Measurements from ENCODE around the gene SPSB3. TPM values are rescaled to one million over a fixed set of nuclear protein-coding genes. Genes with fewer than 3 reads are reported as not detected.

SPSB3 gene
- total RNA-seq, 1 experiment from 2014 or later, result 22.2 TPM

DNA sequence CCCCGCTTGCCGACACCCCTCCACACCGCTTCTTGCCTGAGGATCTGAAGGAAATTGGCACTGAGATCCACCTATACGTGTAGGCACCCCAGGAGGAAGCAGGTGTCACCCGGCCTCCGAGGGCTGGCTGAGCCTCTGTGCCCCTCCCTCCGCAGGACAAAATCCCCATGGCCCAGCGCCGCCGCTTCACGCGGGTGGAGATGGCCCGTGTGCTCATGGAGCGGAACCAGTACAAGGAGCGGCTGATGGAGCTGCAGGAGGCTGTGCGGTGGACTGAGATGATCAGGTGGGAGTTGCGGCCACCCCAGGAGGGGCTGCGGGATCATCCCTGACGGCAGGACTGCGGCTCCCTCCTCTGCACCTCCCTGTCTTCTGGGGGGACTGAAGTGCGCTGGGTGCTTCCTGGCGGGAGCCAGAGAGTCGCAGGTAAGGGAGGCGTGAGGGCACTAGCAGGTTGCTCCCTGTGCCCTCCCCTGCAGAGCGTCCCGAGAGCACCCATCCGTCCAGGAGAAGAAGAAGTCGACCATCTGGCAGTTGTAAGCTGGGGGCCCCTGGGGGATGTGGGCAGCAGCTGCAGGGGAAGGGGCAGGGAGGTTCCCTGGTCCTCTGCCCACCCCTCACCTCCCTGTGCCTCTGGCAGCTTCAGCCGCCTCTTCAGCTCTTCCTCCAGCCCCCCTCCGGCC is 20.0 kb downstream of the SPSB3 start:
- POLR2A ChIA-PET, result no interaction called here
- TF ChIP-seq CTCF (IDR thresholded peaks at IDR 0.05; ENCODE audit: unreplicated experiment), result no peak
- H3K27me3 Mint-ChIP-seq (ENCODE audit: insufficient read depth, unreplicated experiment), result no peaks in the 10 kb centered on the region
- H3K9me3 Mint-ChIP-seq (ENCODE audit: unreplicated experiment), result no peaks in the 10 kb centered on the region
- H3K27ac Mint-ChIP-seq (ENCODE audit: low read depth, unreplicated experiment), result no peak overlapping the region
- H3K4me1 Mint-ChIP-seq (ENCODE audit: insufficient read depth, unreplicated experiment), result no peaks in the 10 kb centered on the region
- H3K36me3 Mint-ChIP-seq (ENCODE audit: insufficient read depth, unreplicated experiment), result peaks cover 46% of the 10 kb centered on the region
- intact Hi-C loops (cut with micrococcal nuclease), result no loop called here
- CTCF ChIA-PET, result interaction anchor here (1.0 kb wide), 1 partner anchor 12 kb away, joined by 3 read pairs; no protein-coding TSS in a partner anchor
- no TSS peak for BruUV-seq (replicated peaks)
- DNase-seq (ENCODE audit: unreplicated experiment), result no peak
- H3K4me3 Mint-ChIP-seq (ENCODE audit: unreplicated experiment), result no peak overlapping the region

GRCh38 chr16:1761751-1762150 is 20.6 kb downstream of the SPSB3 start:
- intact Hi-C loops (cut with micrococcal nuclease), result no loop called here
- Mint-ChIP-seq H3K27me3 (ENCODE audit: insufficient read depth, unreplicated experiment) (no peaks in the 10 kb centered on the region), H3K36me3 (ENCODE audit: insufficient read depth, unreplicated experiment) (peaks cover 40% of the 10 kb centered on the region), H3K4me3 (ENCODE audit: unreplicated experiment) (no peak overlapping the region), H3K9me3 (ENCODE audit: unreplicated experiment) (no peaks in the 10 kb centered on the region), H3K27ac (ENCODE audit: low read depth, unreplicated experiment) (no peak overlapping the region), H3K4me1 (ENCODE audit: insufficient read depth, unreplicated experiment) (no peaks in the 10 kb centered on the region)
- CTCF ChIA-PET, result no interaction called here
- TF ChIP-seq CTCF (IDR thresholded peaks at IDR 0.05; ENCODE audit: unreplicated experiment), result no peak
- POLR2A ChIA-PET, result no interaction called here
- no TSS peak for BruUV-seq (replicated peaks)
- no peak for DNase-seq (ENCODE audit: unreplicated experiment)

- CTCF ChIA-PET, result no interaction called here
- intact Hi-C loops (cut with micrococcal nuclease), result no loop called here
- Mint-ChIP-seq H3K27me3 (ENCODE audit: insufficient read depth, unreplicated experiment) (no peaks in the 10 kb centered on the region), H3K27ac (ENCODE audit: low read depth, unreplicated experiment) (no peak overlapping the region), H3K9me3 (ENCODE audit: unreplicated experiment) (no peaks in the 10 kb centered on the region), H3K4me1 (ENCODE audit: insufficient read depth, unreplicated experiment) (no peaks in the 10 kb centered on the region), H3K4me3 (ENCODE audit: unreplicated experiment) (no peak overlapping the region), H3K36me3 (ENCODE audit: insufficient read depth, unreplicated experiment) (peaks cover 35% of the 10 kb centered on the region)
- POLR2A ChIA-PET, result no interaction called here
- no TSS peak for BruUV-seq (replicated peaks)
- TF ChIP-seq CTCF (IDR thresholded peaks at IDR 0.05; ENCODE audit: unreplicated experiment), result no peak
- DNase-seq (ENCODE audit: unreplicated experiment), result no peak
Measured at GRCh38 chr16:1760911-1761310, 21.5 kb downstream of the SPSB3 start.

DNA sequence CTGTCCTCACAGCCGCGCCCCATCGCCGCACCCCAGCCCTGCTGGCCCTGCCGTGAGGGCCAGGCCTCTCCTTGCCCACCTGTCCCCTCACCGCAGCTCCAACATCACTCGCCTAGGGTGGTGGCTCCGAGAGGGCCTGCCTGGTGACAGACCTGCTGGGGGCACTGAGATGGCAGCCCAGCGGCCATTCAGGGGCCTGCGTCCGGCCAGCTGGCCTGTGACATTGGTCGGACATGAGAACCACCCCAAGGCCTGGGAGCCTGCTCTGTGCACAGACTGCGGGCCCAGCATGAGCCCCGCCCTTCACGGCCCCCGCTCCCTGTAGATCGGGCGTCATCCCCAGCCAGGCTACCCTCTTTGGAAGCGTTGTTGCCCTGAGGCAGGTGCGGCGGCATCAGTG is 22.9 kb downstream of the SPSB3 start:
- CTCF ChIA-PET, result no interaction called here
- no peak overlapping the region for H3K4me3 Mint-ChIP-seq (ENCODE audit: unreplicated experiment)
- H3K4me1 Mint-ChIP-seq (ENCODE audit: insufficient read depth, unreplicated experiment), result peaks cover 11% of the 10 kb centered on the region
- no peak for DNase-seq (ENCODE audit: unreplicated experiment)
- H3K27ac Mint-ChIP-seq (ENCODE audit: low read depth, unreplicated experiment), result no peak overlapping the region
- no peaks in the 10 kb centered on the region for H3K9me3 Mint-ChIP-seq (ENCODE audit: unreplicated experiment)
- TF ChIP-seq CTCF (IDR thresholded peaks at IDR 0.05; ENCODE audit: unreplicated experiment), result no peak
- BruUV-seq (replicated peaks), result no TSS peak
- H3K27me3 Mint-ChIP-seq (ENCODE audit: insufficient read depth, unreplicated experiment), result no peaks in the 10 kb centered on the region
- intact Hi-C loops (cut with micrococcal nuclease), result no loop called here
- H3K36me3 Mint-ChIP-seq (ENCODE audit: insufficient read depth, unreplicated experiment), result peaks cover 42% of the 10 kb centered on the region
- POLR2A ChIA-PET, result no interaction called here
